ENCODE measurements around the gene WBP1L. TPM values are rescaled to one million over a fixed set of nuclear protein-coding genes. Genes with fewer than 3 reads are reported as not detected.

The WBP1L gene
- total RNA-seq, 4 donors from 2014 or later = 89.4 to 191 (median 158) TPM

DNA sequence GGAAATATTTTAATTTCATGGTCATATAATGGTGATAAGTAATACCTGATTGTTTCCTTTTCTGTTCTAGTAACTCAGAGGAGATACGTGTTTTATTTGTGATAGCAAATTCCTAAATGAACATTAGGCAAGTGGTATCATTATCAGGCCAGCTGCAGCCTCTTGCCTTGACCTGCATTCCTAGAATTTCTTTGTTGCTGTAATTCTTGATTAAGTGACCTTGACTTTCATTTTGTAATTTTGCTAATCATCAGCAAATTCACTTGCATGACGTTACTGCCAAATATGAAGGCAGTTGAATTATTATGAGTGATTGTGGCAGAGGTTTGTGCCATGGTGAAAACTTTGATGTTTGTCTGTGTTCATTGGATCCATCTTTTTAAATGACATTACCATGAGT, 119.9 kb downstream of the WBP1L start:
- no peak overlapping the region for H3K27ac ChIP-seq
- 40 to 46% methylated on average over 2 of the region's 2 CpGs for WGBS, 2 donors
- no peak overlapping the region for H3K4me3 ChIP-seq
- H3K36me3 ChIP-seq = peaks cover 0 to 48% (median 7%) of the 10 kb centered on the region in 3 donors
- TF ChIP-seq EP300 (IDR thresholded peaks at IDR 0.05) = no peak
- TF ChIP-seq, protein P1, sequence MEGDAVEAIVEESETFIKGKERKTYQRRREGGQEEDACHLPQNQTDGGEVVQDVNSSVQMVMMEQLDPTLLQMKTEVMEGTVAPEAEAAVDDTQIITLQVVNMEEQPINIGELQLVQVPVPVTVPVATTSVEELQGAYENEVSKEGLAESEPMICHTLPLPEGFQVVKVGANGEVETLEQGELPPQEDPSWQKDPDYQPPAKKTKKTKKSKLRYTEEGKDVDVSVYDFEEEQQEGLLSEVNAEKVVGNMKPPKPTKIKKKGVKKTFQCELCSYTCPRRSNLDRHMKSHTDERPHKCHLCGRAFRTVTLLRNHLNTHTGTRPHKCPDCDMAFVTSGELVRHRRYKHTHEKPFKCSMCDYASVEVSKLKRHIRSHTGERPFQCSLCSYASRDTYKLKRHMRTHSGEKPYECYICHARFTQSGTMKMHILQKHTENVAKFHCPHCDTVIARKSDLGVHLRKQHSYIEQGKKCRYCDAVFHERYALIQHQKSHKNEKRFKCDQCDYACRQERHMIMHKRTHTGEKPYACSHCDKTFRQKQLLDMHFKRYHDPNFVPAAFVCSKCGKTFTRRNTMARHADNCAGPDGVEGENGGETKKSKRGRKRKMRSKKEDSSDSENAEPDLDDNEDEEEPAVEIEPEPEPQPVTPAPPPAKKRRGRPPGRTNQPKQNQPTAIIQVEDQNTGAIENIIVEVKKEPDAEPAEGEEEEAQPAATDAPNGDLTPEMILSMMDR (IDR thresholded peaks at IDR 0.05) = no peak
- no peak for TF ChIP-seq POLR2A (IDR thresholded peaks at IDR 0.05)
- DNase-seq (ENCODE audit: low spot score in 2 of 2) = no peak
- no peaks in the 10 kb centered on the region for H3K27me3 ChIP-seq
- H3K9me3 ChIP-seq = no peaks in the 10 kb centered on the region
- H3K4me1 ChIP-seq = peaks cover 0 to under 1% (median 0%) of the 10 kb centered on the region in 4 donors

DNA sequence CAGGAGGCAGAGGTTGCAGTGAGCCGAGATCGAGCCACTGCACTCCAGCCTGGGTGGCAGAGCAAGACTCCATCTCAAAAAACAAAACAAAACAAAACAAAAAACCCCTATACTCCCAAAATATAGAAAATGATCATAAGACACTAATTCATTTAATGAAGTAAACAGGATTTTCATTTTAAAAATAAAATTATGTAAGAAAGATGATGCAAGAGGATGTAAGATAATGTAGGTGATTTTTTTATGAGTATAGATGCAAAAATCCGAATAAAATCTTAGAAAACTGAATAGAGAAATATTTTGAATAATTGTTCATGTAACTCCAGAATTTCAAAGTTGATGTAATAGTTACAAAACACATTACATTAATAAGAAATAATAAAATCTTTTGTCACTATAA, 121.9 kb downstream of the WBP1L start:
- H3K27ac ChIP-seq = no peak overlapping the region
- 93% methylated on average over 3 of the region's 3 CpGs for WGBS, 2 donors
- peaks cover 0 to 40% (median 7%) of the 10 kb centered on the region in 3 donors for H3K36me3 ChIP-seq
- H3K27me3 ChIP-seq = no peaks in the 10 kb centered on the region
- DNase-seq (ENCODE audit: low spot score in 2 of 2) = no peak
- no peaks in the 10 kb centered on the region for H3K9me3 ChIP-seq
- TF ChIP-seq, protein P1 (IDR thresholded peaks at IDR 0.05) = no peak
- TF ChIP-seq POLR2A (IDR thresholded peaks at IDR 0.05) = no peak
- no peak for TF ChIP-seq EP300 (IDR thresholded peaks at IDR 0.05)
- no peak overlapping the region for H3K4me3 ChIP-seq
- peaks cover 0 to 20% (median 2%) of the 10 kb centered on the region in 4 donors for H3K4me1 ChIP-seq

Small RNA genes lying within 50 kb of the gene (small RNA-seq; reads per million reads assigned to genes)
- not detected for gene RNU6-1231P

Other genes starting within 250 kb of the WBP1L start
- 100 to 1,000 TPM in 2 of 4 donors, 10 to 100 TPM in 2; 85.5 to 114 (median 105) TPM for gene ACTR1A, start 241.2 kb upstream of the WBP1L start, total RNA-seq
- gene SUFU, start 240.0 kb upstream of the WBP1L start, total RNA-seq = 10 to 100 TPM in 3 of 4 donors, 1 to 10 TPM in 1; 9.8 to 17.1 (median 14.2) TPM
- 100 to 1,000 TPM; 156 to 206 (median 157) TPM for gene TRIM8, start 99.5 kb upstream of the WBP1L start, total RNA-seq
- 10 to 100 TPM; 11.0 to 17.7 (median 13.8) TPM for gene ARL3, start 29.6 kb upstream of the WBP1L start, total RNA-seq
- gene SFXN2, start 29.3 kb upstream of the WBP1L start, total RNA-seq = 10 to 100 TPM in 3 of 4 donors, 1 to 10 TPM in 1; 7.2 to 26.4 (median 11.3) TPM
- gene CYP17A1, start 93.5 kb downstream of the WBP1L start, total RNA-seq = not detected
- 10 to 100 TPM; 18.4 to 40.2 (median 37.3) TPM for gene BORCS7, start 110.3 kb downstream of the WBP1L start, total RNA-seq
- gene AS3MT, start 125.5 kb downstream of the WBP1L start, total RNA-seq = 1 to 10 TPM; 2.6 to 9.6 (median 5.3) TPM
- gene CNNM2, start 174.3 kb downstream of the WBP1L start, total RNA-seq = 10 to 100 TPM in 3 of 4 donors, 1 to 10 TPM in 1; 9.9 to 21.0 (median 10.5) TPM

Data from tibial nerve (tissue), 4 donors.